ENCODE data around the gene SAMD11. TPM values are rescaled to one million over a fixed set of nuclear protein-coding genes. Genes with fewer than 3 reads are reported as not detected.

The SAMD11 gene
- total RNA-seq, 4 donors from 2014 or later: 2.6 to 15.9 (median 11.5) TPM

DNA sequence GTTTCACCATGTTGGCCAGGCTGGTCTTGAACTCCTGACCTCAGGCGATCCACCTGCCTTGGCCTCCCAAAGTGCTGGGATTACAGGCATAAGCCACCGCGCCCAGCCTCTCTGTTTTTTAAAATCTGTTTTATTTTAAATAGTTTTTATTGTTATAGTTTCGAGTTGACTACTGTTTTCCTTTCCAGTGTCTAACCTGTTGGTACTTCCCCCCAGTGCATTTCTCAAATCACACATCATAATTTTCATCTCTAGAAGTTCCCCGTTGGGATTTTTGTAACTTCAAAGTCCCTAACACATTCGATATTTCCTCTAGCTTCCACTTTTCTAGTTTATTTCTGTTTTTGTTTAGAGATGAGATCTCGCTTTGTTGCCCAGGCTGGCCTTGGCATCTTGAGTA lies 68.6 kb downstream of the SAMD11 start:
- Histone ChIP-seq H3K9me3 (peaks cover 0 to 21% (median 0%) of the 10 kb centered on the region in 4 donors), H3K27me3 (peaks cover 0 to 7% of the 10 kb centered on the region in 2 donors), H3K4me3 (no peak overlapping the region), H3K4me1 (peaks cover 0 to 4% (median 0%) of the 10 kb centered on the region in 4 donors), H3K36me3 (no peaks in the 10 kb centered on the region), H3K27ac (no peak overlapping the region)
- no peak for DNase-seq (ENCODE audit: low spot score in 2 of 2)
- 92 to 99% methylated on average over 7 of the region's 7 CpGs for WGBS, 2 donors
- TF ChIP-seq EP300 (IDR thresholded peaks at IDR 0.05): no peak
- TF ChIP-seq, protein P1, sequence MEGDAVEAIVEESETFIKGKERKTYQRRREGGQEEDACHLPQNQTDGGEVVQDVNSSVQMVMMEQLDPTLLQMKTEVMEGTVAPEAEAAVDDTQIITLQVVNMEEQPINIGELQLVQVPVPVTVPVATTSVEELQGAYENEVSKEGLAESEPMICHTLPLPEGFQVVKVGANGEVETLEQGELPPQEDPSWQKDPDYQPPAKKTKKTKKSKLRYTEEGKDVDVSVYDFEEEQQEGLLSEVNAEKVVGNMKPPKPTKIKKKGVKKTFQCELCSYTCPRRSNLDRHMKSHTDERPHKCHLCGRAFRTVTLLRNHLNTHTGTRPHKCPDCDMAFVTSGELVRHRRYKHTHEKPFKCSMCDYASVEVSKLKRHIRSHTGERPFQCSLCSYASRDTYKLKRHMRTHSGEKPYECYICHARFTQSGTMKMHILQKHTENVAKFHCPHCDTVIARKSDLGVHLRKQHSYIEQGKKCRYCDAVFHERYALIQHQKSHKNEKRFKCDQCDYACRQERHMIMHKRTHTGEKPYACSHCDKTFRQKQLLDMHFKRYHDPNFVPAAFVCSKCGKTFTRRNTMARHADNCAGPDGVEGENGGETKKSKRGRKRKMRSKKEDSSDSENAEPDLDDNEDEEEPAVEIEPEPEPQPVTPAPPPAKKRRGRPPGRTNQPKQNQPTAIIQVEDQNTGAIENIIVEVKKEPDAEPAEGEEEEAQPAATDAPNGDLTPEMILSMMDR (IDR thresholded peaks at IDR 0.05): no peak
- TF ChIP-seq POLR2A (IDR thresholded peaks at IDR 0.05): no peak

DNA sequence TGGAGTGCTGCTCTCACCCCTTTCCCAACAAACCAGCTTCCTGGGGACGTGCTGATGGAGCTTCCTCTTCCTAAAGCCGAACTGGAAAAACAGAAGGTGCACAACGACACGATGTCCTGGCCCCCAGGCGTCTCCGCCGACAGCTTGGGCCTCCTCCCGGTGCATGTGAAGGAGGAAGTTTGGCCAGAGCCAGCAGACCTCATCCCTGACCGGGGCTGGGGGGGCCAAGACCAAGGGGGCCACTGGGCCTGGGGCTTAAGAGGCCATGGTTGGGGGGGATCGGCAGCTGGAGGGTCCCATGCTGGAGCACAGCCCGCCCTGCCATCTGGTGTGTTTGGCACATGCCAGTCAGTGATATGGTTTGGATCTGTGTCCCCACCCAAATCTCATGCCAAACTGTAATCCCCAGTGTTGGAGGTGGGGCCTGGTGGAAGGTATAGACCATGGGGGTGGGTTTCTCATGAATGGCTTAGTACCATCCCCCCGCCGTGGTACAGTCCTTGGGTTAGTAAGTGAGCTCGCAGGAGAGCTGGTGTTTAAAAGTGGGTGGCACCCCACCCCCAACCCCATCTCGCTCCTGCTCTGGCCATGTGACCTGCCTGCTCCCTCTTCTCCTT lies 69.8 kb downstream of the SAMD11 start:
- no peak overlapping the region for H3K4me3 ChIP-seq
- DNase-seq (ENCODE audit: low spot score in 2 of 2): no peak
- H3K4me1 ChIP-seq: peaks cover 0 to 11% (median under 1%) of the 10 kb centered on the region in 4 donors
- peaks cover 0 to 18% of the 10 kb centered on the region in 2 donors for H3K27me3 ChIP-seq
- no peak overlapping the region for H3K27ac ChIP-seq
- TF ChIP-seq POLR2A (IDR thresholded peaks at IDR 0.05) (no peak), EP300 (IDR thresholded peaks at IDR 0.05) (no peak)
- TF ChIP-seq, protein P1 (IDR thresholded peaks at IDR 0.05): no peak
- WGBS, 2 donors: 74 to 75% methylated on average over 11 to 12 of the region's 15 CpGs
- peaks cover 0 to 21% (median 0%) of the 10 kb centered on the region in 4 donors for H3K9me3 ChIP-seq
- no peaks in the 10 kb centered on the region for H3K36me3 ChIP-seq

Small RNA genes lying within 50 kb of the gene (small RNA-seq; reads per million reads assigned to genes)
- not detected for gene AL645608.4

Other genes with a start within 250 kb of the SAMD11 start
- gene OR4F16, start 237.3 kb upstream of the SAMD11 start, total RNA-seq: 1 to 10 TPM in 1 of 4 donors, under 1 TPM in 2, not detected in 1; 0.59 to 3.3 (median 0.60) TPM
- 10 to 100 TPM; 28.2 to 54.0 (median 46.4) TPM for gene NOC2L, start 35.3 kb downstream of the SAMD11 start, total RNA-seq
- 10 to 100 TPM in 3 of 4 donors, 1 to 10 TPM in 1; 4.2 to 19.2 (median 11.9) TPM for gene KLHL17, start 36.7 kb downstream of the SAMD11 start, total RNA-seq
- gene PLEKHN1, start 42.6 kb downstream of the SAMD11 start, total RNA-seq: 1 to 10 TPM in 1 of 4 donors, under 1 TPM in 1, not detected in 2; 0.21 to 2.4 TPM
- under 1 TPM in 2 of 4 donors, not detected in 2; 0.22 to 0.78 TPM for gene PERM1, start 58.2 kb downstream of the SAMD11 start, total RNA-seq
- gene HES4, start 76.2 kb downstream of the SAMD11 start, total RNA-seq: 10 to 100 TPM; 26.9 to 70.8 (median 58.7) TPM
- 10 to 100 TPM; 29.1 to 65.4 (median 48.7) TPM for gene ISG15, start 89.6 kb downstream of the SAMD11 start, total RNA-seq
- gene AGRN, start 96.2 kb downstream of the SAMD11 start, total RNA-seq: 10 to 100 TPM; 10.9 to 35.7 (median 20.6) TPM
- gene RNF223, start 150.4 kb downstream of the SAMD11 start, total RNA-seq: not detected
- gene C1orf159, start 192.2 kb downstream of the SAMD11 start, total RNA-seq: 10 to 100 TPM; 18.4 to 29.4 (median 23.1) TPM
- gene TTLL10, start 250.0 kb downstream of the SAMD11 start, total RNA-seq: not detected